ENCODE results near the gene SEMA7A. TPM values are rescaled to one million over a fixed set of nuclear protein-coding genes. Genes with fewer than 3 reads are reported as not detected.
A peak's percentile ranks its signal among the peaks of the same experiment; 100 is the strongest.

SEMA7A gene
- total and polyA plus RNA-seq, 2 of the 4 experiments (the other 2 are of a cell fraction): 30.5 to 87.3 TPM

GRCh38 chr15:74399511-74400312, 34.0 kb downstream of the SEMA7A start (continued):
- no peak for TF ChIP-seq ELK1 (IDR thresholded peaks at IDR 0.05; ENCODE audit: borderline replicate concordance, low read depth, low read length)
- TF ChIP-seq CHD1 (IDR thresholded peaks at IDR 0.05; ENCODE audit: low read depth, low read length): no peak

GRCh38 chr15:74399100-74399499, 34.7 kb downstream of the SEMA7A start:
- POLR2A ChIA-PET (ENCODE audit: unreplicated experiment): no interaction called here
- H3K4me1 ChIP-seq (ENCODE audit: control insufficient read depth, insufficient read depth, low read length): peaks cover 42% of the 10 kb centered on the region
- TF ChIP-seq CHD1 (IDR thresholded peaks at IDR 0.05; ENCODE audit: low read depth, low read length) (no peak), ELK1 (IDR thresholded peaks at IDR 0.05; ENCODE audit: borderline replicate concordance, low read depth, low read length) (no peak), RFX5 (IDR thresholded peaks at IDR 0.05; ENCODE audit: low read depth, low read length) (no peak), BHLHE40 (IDR thresholded peaks at IDR 0.05; ENCODE audit: low read depth, low read length) (no peak), MXI1 (IDR thresholded peaks at IDR 0.05; ENCODE audit: borderline replicate concordance, low read depth, low read length) (no peak), MAZ (IDR thresholded peaks at IDR 0.05; ENCODE audit: borderline replicate concordance, low read depth, low read length) (no peak), NFE2L2 (IDR thresholded peaks at IDR 0.05; ENCODE audit: low read depth, low read length) (no peak), USF2 (IDR thresholded peaks at IDR 0.05; ENCODE audit: low read depth, low read length) (no peak), FOS (IDR thresholded peaks at IDR 0.05; ENCODE audit: low read depth, low read length) (no peak), POLR2A (IDR thresholded peaks at IDR 0.05; ENCODE audit: low read depth, low read length) (no peak; the same call in 1 of the 2 replicates), RAD21 (IDR thresholded peaks at IDR 0.05; ENCODE audit: low read length) (no peak), RCOR1 (IDR thresholded peaks at IDR 0.05; ENCODE audit: insufficient replicate concordance, low read length) (no peak)

More at GRCh38 chr15:74399100-74399499, 34.7 kb downstream of the SEMA7A start:
- Histone ChIP-seq H2BK20ac (ENCODE audit: low read depth, low read length) (peak overlapping the region; percentile 85), H3K79me1 (ENCODE audit: low read depth in 1 of 2, low read length in 2 of 2) (peaks cover 0 to 30% of the 10 kb centered on the region in 2 experiments; a peak in 3 of 4 replicates), H4K20me1 (ENCODE audit: insufficient read depth, low read length) (no peaks in the 10 kb centered on the region), H2AFZ (replicated peaks; ENCODE audit: low read length, poor library complexity) (no peak overlapping the region), H2BK5ac (ENCODE audit: low read depth, low read length, poor library complexity, severe bottlenecking) (no peak overlapping the region), H4K91ac (ENCODE audit: insufficient read depth, low read depth, low read length) (peak overlapping the region; percentile 8; the same call in 1 of the 2 replicates), H3K27ac (ENCODE audit: insufficient read depth, low read length) (no peak overlapping the region), H3K14ac (replicated peaks; ENCODE audit: low read depth, low read length) (peak overlapping the region; percentile 74), H3K9me1 (ENCODE audit: insufficient read depth, low read length) (peaks cover 43% of the 10 kb centered on the region), H3K18ac (ENCODE audit: low read depth, low read length) (no peak overlapping the region), H2AK5ac (ENCODE audit: low read depth, low read length) (peak overlapping the region; percentile 54; the same call in 1 of the 2 replicates), H3K56ac (ENCODE audit: extremely low read depth, insufficient read depth, low read length) (no peak overlapping the region), H3K9me3 (ENCODE audit: control insufficient read depth, insufficient read depth, low read length) (no peaks in the 10 kb centered on the region), H3K36me3 (ENCODE audit: control insufficient read depth, insufficient read depth, low read length) (no peaks in the 10 kb centered on the region), H4K5ac (ENCODE audit: low read depth, low read length) (no peak overlapping the region), H3K27me3 (ENCODE audit: control insufficient read depth, insufficient read depth, low read length) (no peaks in the 10 kb centered on the region), H3K23ac (ENCODE audit: low read depth, low read length) (peak overlapping the region; percentile 12; the same call in 1 of the 2 replicates), H2AK9ac (replicated peaks; ENCODE audit: low read depth, low read length, poor library complexity) (no peak overlapping the region), H2BK120ac (ENCODE audit: low read depth, low read length) (peak overlapping the region; percentile 64; the same call in 1 of the 2 replicates), H3K4me3 (ENCODE audit: insufficient read depth, low read depth, low read length) (no peak overlapping the region), H4K8ac (ENCODE audit: low read depth in 2 of 2, low read length in 2 of 2) (peak overlapping the region in 1 of 2 experiments; percentile 67; a peak in 1 of 4 replicates), H2BK15ac (ENCODE audit: low read depth, low read length) (peak overlapping the region; percentile 86; the same call in 1 of the 3 replicates), H3K9ac (ENCODE audit: low read depth, low read length) (no peak overlapping the region), H3K4ac (ENCODE audit: low read depth, low read length) (peak overlapping the region; percentile 91; the same call in 1 of the 2 replicates), H3K4me2 (ENCODE audit: low read depth, low read length) (no peak overlapping the region)
- BruUV-seq (replicated peaks): no TSS peak
- ATAC-seq (ENCODE audit: low read depth) (no peak), DNase-seq (no peak)
- WGBS, 2 experiments (ENCODE audit: extremely low coverage in 2 of 2, insufficient read length in 1 of 2): no CpG with 5 or more reads among the region's 3 CpGs
- intact Hi-C loops (cut with micrococcal nuclease): no loop called here
- in situ Hi-C loops (cut with MboI; ENCODE audit: low sequenced_read_pairs): no loop called here
- dilution Hi-C loops (cut with HindIII; ENCODE audit: low sequenced_read_pairs, unreplicated experiment): no loop called here
- CTCF ChIA-PET: no interaction called here
